Glutamatergic neuron (in vitro differentiated cells): Measurements from ENCODE around the gene SCT. TPM values are rescaled to one million over a fixed set of nuclear protein-coding genes. Genes with fewer than 3 reads are reported as not detected.

Source experiments
- DNase-seq: peaks from one replicate; pipeline ENCODE4 v3.0.0; 2022
- H3K27ac Mint-ChIP-seq: one replicate; pipeline ENCODE4 v1.8.0; 2020; ENCODE audit warnings: mild to moderate bottlenecking, mixed read lengths, inconsistent platforms; ENCODE audit not compliant: unreplicated experiment
- H3K27me3 Mint-ChIP-seq: one replicate; pipeline ENCODE4 v1.8.0; 2020; ENCODE audit warnings: mild to moderate bottlenecking, moderate library complexity, mixed read lengths, inconsistent platforms; ENCODE audit not compliant: unreplicated experiment
- H3K36me3 Mint-ChIP-seq: one replicate; pipeline ENCODE4 v1.8.0; 2020; ENCODE audit warnings: mild to moderate bottlenecking, mixed read lengths, inconsistent platforms; ENCODE audit not compliant: unreplicated experiment
- H3K4me1 Mint-ChIP-seq: one replicate; pipeline ENCODE4 v1.8.0; 2020; ENCODE audit warnings: mild to moderate bottlenecking, low read depth, mixed read lengths, inconsistent platforms; ENCODE audit not compliant: unreplicated experiment
- H3K4me3 Mint-ChIP-seq: one replicate; pipeline ENCODE4 v1.8.0; 2020; ENCODE audit warnings: mild to moderate bottlenecking, mixed read lengths, inconsistent platforms; ENCODE audit not compliant: unreplicated experiment
- H3K9me3 Mint-ChIP-seq: one replicate; pipeline ENCODE4 v1.8.0; 2020; ENCODE audit warnings: mild to moderate bottlenecking, moderate library complexity, mixed read lengths, inconsistent platforms; ENCODE audit not compliant: unreplicated experiment
- total RNA-seq: library from RNA; stranded (reverse); fragmentation: NEBNext Ultra II Directional; extraction: Animal tissue kit (Norgen Biotek cat#: 25700); gene quantifications from one replicate; pipeline ENCODE4 v1.2.1, GENCODE V29; 2021; ENCODE audit not compliant: unreplicated experiment
- TF ChIP-seq, protein P1 (sequence below): fragments of 200-600 bp; sonication (generic); IDR thresholded peaks from one replicate; pipeline ENCODE4 v1.5.0; 2021; ENCODE audit not compliant: partially characterized antibody, unreplicated experiment

SCT gene
- total RNA-seq, 1 donor from 2014 or later: not detected

DNA sequence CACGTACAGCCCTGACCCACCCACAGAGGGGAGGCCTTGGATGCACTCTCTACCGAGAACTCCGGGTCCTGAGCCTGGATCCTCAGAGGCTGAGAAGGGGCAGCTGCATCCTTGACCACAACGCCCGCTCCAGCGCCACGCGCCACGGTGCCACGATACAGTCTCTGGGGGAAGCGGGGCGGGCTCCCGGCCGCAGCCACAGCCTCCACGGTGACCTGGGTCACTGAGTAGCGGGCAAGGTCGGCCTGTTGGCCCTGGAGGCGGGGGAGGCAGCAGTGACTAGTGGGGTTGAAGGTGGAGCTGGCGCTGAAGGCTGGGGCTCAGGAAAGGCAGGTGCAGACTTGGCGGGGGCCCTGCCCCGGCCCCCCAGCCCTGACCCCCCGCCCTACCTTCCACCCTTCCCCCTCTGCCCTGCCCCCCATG, 7.3 kb downstream of the SCT start:
- H3K27ac Mint-ChIP-seq: no peak overlapping the region
- H3K36me3 Mint-ChIP-seq: no peaks in the 10 kb centered on the region
- no peaks in the 10 kb centered on the region for H3K4me1 Mint-ChIP-seq
- H3K4me3 Mint-ChIP-seq: no peak overlapping the region
- no peaks in the 10 kb centered on the region for H3K9me3 Mint-ChIP-seq
- DNase-seq: no peak
- TF ChIP-seq, protein P1, sequence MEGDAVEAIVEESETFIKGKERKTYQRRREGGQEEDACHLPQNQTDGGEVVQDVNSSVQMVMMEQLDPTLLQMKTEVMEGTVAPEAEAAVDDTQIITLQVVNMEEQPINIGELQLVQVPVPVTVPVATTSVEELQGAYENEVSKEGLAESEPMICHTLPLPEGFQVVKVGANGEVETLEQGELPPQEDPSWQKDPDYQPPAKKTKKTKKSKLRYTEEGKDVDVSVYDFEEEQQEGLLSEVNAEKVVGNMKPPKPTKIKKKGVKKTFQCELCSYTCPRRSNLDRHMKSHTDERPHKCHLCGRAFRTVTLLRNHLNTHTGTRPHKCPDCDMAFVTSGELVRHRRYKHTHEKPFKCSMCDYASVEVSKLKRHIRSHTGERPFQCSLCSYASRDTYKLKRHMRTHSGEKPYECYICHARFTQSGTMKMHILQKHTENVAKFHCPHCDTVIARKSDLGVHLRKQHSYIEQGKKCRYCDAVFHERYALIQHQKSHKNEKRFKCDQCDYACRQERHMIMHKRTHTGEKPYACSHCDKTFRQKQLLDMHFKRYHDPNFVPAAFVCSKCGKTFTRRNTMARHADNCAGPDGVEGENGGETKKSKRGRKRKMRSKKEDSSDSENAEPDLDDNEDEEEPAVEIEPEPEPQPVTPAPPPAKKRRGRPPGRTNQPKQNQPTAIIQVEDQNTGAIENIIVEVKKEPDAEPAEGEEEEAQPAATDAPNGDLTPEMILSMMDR: no peak
- H3K27me3 Mint-ChIP-seq: peaks cover 8% of the 10 kb centered on the region

- DNase-seq: no peak
- no peak overlapping the region for H3K27ac Mint-ChIP-seq
- TF ChIP-seq, protein P1: no peak
- H3K27me3 Mint-ChIP-seq: peaks cover 10% of the 10 kb centered on the region
- no peaks in the 10 kb centered on the region for H3K36me3 Mint-ChIP-seq
- peaks cover 2% of the 10 kb centered on the region for H3K4me1 Mint-ChIP-seq
- H3K4me3 Mint-ChIP-seq: no peak overlapping the region
- H3K9me3 Mint-ChIP-seq: peaks cover 2% of the 10 kb centered on the region
These were observed 7.9 kb downstream of the SCT start for GRCh38 chr11:618856-619627.

DNA sequence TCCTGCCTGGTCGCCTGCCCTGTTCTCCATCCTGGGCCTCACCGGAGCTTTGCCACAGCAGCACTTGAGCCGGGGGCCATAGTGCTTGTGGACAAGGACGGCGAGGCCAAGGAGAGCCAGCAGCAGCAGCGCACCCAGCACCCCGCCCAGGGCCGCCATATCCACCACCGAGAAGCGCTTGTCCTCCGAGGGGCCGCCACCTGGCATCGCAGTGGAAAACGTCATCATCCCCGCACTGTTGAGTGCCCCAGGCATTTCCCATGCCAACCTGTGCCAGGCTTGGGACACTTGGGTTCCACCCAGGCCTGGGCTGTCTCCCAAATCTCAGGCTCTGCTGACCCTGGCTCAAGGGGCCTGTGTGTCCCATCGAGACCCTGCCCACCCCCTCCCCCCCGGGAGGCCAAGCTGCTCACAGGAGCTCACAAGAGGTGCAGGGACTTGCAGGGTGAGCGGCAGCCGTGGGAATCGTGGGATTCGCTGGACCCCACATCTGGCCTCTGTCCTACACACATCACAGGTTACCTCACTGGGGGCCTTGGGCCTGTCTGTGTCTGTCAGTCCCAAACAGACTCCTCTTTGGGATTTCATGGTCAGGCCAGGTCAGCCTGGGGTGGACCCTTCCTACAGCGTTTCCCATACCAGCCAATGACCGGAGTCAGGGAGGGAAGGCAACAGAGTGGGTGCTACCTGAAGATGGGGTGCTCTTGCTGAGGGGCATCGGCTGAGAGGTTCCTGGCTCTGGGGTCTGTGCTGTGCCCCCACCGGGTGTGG, 8.9 kb downstream of the SCT start:
- no peaks in the 10 kb centered on the region for H3K36me3 Mint-ChIP-seq
- H3K27ac Mint-ChIP-seq: no peak overlapping the region
- no peak overlapping the region for H3K4me3 Mint-ChIP-seq
- peaks cover 2% of the 10 kb centered on the region for H3K9me3 Mint-ChIP-seq
- TF ChIP-seq, protein P1: no peak
- H3K27me3 Mint-ChIP-seq: peaks cover 10% of the 10 kb centered on the region
- no peak for DNase-seq
- peaks cover 2% of the 10 kb centered on the region for H3K4me1 Mint-ChIP-seq

DNA sequence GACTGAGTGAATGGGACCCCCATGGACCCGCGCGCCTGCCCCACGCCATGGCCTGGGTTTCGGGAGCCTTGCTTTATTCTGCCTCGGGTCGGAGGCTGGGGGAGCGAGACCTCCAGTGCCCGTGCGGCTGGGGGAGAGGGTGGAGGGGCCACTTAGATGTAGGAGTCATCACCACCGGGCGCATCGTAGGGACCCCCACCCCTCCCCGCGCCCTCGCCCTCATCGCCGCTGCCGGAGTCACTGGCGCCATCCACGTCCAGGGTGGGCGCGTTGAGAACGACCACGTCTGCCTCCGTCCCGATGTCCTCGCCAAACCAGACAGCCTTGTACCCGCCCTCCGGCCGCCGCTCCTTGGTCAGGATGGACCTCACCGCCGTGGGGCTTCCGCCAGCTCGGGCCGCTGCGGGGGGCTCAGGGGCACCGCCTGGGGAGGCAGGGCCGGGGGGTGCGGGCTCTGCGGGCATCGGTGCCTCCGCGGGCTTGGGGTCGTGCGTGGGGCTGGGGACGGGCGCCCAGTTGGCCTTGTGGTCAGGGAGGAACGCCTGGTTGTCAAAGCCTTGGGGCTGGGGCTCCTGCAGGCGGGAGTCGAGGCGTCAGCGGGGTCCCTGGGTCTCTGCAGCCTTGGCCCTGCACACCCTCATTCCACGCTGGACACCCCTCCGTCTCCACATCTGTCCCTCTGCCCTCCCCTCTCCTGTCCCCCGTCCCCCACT, 9.6 kb downstream of the SCT start:
- Mint-ChIP-seq H3K4me3 (no peak overlapping the region), H3K9me3 (peaks cover 4% of the 10 kb centered on the region), H3K27ac (no peak overlapping the region), H3K27me3 (peaks cover 6% of the 10 kb centered on the region), H3K36me3 (no peaks in the 10 kb centered on the region), H3K4me1 (peaks cover 4% of the 10 kb centered on the region)
- TF ChIP-seq, protein P1: no peak
- no peak for DNase-seq
